NCI-H2029 treated with DMSO at 0.1 percent for 48 hours (cell line): ENCODE data around the gene ABHD18.
"Not testable (repeated sequence)": the region's sequence is repeated elsewhere in the genome, so short reads cannot be mapped to it uniquely, and the experiment has no call there.

ENCODE experiments used
- DNase-seq: peaks from one replicate; lab custom pipeline; 2025; lab: John Stamatoyannopoulos, UW

Gene ABHD18

DNA sequence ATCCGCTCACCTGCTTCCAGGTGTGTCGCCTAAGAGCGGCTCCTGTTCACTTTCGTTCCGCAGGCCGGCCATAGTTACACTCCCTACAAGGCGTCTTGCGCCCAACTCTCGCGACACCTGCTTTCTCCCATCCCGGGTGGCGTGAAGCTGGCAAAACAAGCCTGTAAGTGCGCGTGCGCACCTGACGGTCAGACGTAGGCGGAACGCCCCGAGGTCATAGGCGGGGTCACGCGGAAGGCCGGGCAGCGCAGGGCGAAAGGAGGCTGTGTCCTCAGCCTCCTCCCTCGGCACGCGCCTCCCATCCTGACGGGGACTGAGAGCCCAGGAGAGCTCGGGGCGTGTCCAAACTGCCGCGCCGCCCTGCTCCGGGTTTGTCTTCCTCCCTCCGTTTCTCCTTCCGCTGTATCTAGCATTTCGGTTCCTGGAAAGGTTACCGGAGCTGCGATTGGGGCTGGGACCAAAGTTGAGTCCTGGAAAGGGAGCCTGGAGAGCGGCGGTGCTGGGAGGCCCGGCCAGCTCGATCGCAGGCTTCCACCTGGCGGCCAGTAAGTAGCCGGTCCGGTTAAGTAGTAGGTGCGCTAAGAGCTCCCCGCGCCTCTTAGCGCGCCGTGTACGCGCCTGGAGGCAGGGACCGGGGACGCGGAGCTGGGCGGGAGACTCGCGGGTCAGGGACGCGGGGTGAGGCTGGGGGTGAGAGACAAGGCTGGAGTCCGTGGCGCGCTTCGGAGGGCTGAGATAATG, at the start of gene ABHD18, which contains the start of gene MFSD8:
ABHD18 (plus strand) TSS at position 345 of the 741 bp plus-strand sequence. CDS start 17,550 bp downstream, outside the sequence.
MFSD8 (minus strand) TSS at position 112 of the 741 bp plus-strand sequence; CDS start at position 72, 40 bp downstream.
- DNase-seq: peak; percentile 84

DNA sequence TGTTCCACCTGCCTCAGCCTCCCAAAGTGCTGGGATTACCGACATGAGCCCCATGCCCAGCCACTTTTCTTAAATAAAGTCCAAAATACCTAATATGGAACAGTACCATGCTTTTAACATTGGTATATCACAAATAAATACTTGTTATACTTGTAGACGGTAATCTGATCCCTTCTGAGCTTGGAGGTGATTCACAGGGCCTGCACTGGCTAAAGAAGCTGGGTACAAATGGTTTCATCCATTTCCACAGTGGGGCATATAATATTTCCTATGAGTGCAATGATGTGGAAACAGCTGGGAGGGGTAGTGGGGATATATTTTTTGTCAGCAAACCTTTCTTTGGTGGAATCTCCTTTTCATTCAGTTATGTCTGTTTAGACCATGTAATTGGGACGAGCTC, 48.7 kb upstream of the ABHD18 start:
- no peak for DNase-seq

DNA sequence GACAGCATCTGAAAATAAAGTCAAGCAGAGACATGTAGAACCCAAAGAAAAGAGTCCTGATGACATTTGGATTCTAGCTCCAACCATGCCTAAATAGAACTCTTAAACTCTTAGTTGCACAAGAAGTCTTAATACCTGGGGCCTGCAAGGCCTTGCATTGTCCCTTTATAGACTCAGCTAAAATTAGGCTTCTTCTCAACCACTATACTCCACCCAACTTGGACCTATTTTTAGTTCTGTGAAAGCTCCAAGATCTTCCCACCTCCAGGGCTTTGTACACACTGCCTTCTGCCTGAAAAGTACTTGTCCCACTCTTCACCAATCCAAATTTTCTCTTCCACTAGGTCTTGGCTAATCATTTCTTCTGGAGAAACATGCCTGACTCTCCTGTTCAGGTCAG, 48.1 kb upstream of the ABHD18 start:
- no peak for DNase-seq

DNA sequence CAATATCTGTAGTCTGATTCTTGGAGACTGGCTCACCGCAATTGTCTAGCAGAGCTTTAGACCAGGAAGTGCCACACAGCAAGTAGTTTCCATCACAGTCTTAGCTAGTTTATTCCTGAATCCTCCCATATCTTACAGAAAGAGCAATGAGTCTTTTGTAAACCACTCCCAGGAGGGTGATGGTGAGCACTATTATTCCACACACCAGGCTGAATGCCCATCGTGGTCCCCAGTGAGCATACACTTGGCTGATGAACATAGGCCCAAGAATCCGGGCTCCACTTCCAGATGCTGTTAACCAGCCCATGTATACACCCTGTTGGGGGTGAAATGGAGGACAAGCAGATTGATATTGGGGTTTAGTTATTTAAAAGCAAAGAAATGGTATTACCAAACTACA, 44.7 kb upstream of the ABHD18 start:
- no peak for DNase-seq

DNA sequence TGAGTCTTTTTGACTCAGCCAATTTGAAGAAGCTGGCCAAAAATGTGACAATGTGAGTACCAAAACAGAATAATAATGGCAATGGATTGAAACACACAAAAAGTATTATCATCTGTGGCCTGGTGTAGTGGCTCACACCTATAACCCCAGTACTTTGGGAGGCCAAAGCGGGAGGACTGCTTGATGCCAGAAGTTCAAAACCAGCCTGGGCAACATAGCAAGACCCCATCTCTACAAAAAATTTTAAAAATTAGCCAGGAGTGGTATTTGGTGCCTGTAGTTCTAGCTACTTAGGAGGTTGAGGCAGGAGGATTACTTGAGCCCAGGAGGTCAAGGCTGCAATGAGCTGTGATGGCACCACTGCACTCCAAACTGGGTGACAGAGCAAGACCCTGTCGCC, 43.0 kb upstream of the ABHD18 start:
- no peak for DNase-seq

DNA sequence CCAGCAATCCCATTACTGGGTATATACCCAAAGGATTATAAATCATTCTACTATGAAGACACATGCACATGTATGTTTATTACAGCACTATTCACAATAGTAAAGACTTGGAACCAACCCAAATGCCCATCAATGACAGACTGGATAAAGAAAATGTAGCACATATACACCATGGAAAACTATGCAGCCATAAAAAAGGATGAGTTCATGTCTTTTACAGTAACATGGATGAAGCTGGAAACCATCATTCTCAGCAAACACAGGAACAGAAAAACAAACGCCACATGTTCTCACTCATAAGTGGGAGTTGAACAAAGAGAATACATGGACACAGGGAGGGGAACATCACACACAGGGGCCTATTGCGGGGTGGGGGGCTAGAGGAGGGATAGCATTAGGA, 39.5 kb upstream of the ABHD18 start:
- DNase-seq: not testable (repeated sequence)

DNA sequence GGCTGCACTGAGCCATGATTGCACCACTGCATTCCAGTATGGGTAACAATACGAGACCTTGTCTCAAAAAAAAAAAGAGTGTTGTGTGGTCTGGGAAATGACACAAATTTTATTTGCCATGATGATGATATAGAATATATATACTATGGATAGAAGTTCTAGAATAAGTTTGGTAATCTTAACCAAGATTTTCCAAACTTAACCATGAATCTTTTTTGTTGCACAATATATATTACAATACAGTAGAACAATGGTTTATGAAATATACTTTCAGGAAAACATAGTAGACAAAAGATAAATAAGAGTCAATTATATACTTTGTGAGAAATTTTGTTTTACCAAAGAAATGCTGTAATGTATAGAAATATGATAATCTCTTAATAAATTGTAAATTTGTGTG, 35.0 kb upstream of the ABHD18 start:
- no peak for DNase-seq

DNA sequence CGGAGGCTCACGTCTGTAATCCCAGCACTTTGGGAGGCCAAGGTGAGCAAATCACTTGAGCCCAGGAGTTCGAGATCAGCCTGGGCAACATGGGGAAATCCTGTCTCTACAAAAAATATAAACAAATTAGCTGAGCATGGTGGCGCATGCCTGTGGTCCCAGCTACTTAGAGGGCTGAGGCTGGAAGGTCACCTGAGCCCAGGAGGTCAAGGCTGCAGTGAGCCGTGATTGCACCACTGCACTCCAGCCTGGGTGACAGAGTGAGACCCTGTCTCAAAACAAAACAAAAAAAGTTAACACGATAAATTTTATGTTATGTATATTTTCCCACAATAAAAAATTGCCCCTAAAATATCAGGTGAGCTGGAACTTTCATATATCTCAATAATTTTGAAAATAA, 33.4 kb upstream of the ABHD18 start:
- not testable (repeated sequence) for DNase-seq

DNA sequence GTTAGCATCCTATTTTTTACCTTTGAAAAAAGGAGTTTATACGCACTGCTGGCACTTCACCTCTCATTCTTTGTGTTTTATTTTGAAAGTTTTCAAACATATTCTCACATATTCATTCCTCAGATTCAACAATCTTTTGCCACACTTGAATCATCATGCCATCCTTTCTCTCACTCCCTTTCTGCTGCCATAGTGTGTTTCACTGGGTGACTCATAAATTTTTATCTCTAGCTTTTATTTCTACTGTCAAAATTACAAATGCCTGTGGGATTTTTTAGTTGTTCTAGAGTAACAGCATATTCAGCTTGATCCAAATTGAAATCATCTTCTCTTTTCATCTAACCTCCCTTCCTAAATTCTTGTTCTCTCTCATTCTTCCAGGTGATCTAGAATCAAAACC, 28.2 kb upstream of the ABHD18 start:
- DNase-seq: no peak

DNA sequence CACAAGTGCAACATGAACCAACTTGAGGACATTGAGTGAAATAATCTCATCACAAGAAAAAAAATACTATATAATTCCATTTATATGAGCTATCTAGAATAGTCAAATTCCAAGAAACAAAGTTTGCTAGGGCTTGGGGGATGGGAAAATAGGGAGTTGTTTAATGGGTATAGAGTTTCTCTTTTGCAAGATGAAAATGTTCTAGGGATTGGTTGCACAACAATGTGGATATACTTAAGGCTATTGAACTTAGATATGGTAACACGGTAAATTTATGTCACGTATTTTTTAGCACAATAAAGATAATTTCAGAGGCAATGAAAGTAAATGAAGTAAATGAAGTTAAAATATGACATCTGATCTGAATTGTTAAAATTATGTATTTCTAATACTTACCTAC, 8.1 kb upstream of the ABHD18 start:
- DNase-seq: no peak

DNA sequence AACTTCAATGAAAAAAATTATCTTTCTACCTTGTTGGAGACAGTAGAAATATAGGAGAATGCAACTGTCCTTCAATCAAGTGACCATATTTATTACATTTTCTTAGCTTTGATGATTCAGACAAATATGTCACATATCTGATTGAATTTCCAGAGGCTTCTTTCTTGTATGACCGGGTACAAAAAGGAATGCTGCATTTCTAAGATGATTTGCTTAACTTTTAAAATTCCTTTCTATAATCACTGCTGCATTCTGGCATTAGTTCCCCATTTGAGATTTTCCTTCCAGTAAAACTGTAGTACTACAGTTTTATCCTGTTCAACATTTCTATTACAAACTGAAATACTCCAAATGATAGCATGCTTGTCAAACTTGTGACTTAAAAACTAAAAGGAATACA, 5.4 kb upstream of the ABHD18 start:
- no peak for DNase-seq

DNA sequence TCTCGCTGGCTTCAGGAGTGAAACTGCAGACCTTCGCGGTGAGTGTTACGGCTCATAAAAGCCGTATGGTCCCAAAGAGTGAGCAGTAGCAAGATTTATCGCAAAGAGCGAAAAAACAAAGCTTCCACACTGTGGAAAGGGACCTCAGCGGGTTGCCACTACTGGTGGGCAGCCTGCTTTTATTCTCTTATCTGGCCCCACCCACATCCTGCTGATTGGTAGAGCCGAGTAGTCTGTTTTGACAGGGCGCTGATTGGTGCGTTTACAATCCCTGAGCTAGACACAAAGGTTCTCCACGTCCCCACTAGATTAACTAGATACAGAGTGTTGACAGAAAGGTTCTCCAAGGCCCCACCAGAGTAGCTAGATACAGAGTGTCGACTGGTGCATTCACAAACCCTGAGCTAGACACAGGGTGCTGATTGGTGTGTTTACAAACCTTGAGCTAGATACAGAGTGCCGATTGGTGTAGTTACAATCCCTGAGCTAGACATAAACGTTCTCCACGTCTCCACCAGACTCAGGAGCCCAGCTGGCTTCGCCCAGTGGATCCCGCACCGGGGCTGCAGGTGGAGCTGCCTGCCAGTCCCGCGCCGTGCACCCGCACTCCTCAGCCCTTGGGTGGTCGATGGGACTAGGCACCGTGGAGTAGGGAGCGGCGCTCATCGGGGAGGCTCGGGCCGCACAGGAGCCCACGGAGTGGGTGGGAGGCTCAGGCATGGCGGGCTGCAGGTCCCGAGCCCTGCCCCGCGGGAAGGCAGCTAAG, 1.4 kb upstream of the ABHD18 start:
- DNase-seq: not testable (repeated sequence)

DNA sequence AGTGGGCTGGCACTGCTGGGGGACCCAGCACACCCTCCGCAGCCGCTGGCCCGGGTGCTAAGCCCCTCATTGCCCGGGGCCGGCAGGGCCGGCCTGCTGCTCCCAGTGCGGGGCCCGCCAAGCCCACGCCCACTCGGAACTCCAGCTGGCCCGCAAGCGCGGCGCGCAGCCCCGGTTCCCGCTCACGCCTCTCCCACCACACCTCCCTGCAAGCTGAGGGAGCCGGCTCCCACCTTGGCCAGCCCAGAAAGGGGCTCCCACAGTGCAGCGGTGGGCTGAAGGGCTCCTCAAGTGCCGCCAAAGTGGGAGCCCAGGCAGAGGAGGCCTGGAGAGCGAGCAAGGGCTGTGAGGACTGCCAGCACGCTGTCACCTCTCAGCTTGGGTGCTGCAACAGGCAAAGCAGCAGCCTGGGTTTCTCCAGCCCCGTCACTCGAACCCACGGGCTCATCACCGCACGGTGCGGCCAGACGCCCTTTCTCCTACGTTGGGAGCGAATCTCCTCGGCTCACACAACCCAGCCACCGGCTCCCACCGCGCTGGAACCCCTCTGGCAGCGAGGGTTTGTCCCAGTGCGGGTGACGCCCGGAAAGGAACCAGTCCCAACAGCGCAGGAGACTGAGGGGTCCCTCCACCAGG, 662 bp upstream of the ABHD18 start:
- not testable (repeated sequence) for DNase-seq

DNA sequence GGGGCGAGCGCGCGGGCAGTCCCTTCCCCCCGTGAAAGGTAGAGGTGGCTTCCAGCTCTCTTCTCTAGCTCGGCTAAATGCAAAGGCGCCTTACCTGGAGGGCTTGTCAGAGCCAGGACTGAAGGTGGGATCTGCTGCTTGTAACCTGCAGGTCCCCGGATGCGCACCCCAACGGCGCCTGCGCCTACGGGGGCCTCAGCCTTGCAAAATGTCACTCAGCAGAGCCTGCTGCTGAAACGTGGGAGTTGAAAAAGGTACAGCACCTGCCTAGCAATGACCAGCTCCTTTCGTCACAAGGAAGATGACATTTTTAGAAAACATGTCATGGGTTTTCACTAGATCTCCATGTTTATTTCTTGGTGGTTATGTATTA, 583 bp downstream of the ABHD18 start:
- DNase-seq: peak; percentile 34

DNA sequence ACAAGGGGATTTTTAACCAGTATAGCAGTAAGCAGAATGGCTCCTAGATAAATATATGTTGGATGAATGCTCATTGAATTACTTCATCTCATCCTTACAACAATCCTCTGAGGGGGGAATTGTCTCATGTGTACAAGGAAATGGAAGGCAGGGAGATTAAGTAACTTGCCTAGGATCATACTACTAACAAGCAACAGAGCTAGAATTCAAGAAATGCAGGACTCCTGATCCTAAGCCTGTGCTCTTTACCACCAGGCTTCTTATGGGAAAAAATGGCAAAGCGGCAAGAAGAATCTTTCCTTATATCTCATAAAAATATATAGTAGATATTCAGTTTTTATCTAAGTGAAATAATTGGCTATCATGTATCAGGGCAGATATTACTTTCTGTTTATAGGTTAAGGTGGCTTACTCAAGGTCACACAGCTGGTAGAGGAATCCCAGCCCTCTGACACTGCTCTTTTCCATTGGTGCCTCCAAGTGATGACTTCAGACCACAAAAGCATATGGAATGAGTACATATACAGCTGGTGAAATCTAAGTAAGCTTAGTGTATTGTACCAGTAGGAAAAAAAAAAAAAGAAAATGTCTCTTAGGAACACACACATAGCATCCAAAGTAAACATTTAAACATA, 2.1 kb downstream of the ABHD18 start:
- peak; percentile 11 for DNase-seq

DNA sequence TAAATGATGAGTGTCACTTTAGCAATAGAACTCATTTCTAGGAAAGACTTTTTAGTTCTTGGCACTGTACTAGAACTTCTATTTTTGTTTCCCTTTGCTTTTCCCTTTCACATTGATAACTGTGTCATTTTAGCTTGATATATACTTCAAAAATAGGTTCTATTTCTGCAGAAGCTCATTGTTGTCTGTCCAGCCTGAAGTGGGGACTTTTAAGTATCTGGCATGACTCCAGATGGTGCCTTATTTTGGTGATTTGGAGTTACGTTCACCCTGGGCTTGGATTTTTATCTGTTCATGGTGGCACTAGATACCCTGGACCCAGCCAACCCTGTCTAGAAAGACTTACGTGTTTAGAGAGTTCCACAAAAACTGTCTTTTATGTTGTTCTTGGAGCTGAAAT, 3.4 kb downstream of the ABHD18 start:
- DNase-seq: peak; percentile 5

DNA sequence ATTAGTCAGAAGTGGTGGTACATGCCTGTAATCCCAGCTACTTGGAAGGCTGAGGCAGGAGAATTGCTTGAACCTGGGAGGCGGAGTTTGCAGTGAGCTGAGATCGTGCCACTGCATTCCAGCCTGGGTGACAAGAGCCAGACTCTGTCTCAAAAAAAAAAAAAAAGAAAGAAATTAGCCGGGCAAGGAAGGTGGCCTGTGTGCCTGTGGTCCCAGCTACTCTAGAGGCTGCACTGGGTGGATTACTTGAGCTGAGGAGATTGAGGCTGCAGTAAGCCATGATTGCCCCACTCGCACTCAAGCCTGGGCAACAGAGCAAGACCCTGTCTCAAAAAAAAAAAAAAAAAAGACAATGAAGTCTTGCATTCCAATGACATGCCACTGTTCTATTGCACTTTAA, 5.7 kb downstream of the ABHD18 start:
- DNase-seq: not testable (repeated sequence)

DNA sequence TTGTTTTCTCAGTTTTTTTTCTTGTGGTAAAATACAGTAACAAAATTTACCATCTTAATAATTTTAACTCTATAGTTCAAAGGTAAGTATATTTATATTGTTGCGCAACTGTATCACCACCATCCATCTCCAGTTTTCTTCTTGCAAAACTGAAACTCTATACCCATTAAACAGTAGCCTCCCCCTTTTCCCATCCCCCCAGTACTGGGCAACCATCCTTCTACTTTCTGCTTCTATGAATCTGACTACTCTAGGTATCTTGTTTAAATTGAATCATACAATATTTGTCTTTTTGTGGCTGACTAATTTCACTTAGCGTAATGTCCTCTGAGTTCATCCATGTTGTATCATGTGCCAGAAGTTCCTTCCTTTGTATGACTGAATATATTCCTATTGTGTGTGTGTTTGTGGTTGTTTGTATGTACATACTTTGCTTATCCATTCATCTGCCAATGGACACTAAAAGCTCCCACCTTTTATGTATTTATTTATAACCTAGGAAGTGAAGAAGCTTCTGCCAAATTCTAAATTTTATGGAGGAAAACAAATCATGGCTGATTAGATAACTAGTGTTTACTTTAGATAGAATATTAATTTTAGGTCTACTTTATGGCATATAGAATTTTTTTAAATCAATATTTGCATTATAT, 10.0 kb downstream of the ABHD18 start:
- peak; percentile 25 for DNase-seq

DNA sequence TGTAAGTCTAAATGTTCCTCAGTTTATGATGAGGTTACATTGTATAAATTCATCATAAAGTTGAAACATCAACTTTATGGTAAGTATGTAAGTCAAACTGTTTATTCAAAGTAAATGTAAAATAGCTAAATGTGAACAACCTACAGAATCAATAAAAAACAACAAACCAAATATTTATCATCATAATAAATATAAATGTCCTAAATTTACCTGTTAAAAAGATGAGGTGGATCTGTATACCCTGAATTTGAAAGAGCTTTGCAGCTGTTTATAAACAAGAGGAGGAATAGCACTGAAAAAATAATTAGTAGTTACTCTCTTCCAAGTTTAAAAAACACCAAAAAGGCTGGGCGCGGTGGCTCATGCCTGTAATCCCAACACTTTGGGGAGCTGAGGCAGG, 13.7 kb downstream of the ABHD18 start:
- DNase-seq: no peak

DNA sequence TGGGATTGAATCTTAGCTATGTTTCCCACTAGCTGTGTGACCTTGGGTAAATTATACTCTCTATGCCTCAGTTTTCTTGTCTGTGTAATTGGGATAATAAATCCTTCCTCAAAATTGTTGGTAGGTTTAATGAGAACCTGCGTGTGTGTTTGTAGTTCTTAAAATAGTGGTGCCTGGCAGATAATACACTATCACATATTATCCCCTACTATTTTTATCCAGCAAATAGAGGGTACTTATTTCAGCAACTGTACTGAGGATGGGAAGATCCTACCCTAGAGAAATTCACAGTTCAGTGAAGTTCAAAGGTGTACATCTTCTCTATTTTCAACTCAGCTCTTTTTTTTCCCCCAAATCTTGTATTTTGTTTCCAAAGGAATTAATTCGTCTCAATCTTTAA, 17.2 kb downstream of the ABHD18 start:
- DNase-seq: no peak

DNA sequence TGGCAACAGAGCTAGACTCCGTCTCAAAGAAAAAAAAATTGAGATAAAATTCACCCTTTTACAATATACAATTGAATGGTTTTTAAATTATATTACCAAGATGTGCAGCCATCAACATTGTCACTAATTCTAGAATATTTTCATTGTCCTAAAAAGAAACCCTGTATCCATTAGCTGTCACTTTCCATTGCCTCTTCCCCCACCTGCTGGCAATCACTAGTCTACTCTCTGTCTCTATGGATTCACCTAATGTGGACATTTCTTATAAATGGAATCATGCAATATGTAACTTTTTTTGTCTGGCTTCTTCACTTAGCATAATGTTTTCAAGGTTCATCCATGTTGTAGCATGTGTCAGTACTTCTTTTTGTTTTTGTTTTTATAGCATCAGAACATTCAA, 20.8 kb downstream of the ABHD18 start:
- no peak for DNase-seq

DNA sequence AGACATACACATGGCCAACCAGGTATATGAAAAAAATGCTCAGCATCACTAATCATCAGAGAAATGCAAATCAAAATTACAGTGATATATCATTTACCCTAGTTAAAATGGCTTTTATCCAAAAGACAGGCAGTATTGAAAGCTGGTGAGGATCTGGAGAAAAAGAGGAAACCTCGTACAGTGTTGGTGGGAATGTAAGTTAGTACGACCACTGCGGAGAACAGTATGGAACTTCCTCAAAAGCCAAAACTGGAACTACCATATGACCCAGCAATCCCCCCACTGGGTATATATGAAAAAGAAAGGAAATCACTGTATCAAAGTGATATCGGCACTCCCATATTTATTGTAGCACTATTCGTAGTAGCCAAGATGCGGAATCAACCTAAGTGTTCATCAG, 23.4 kb downstream of the ABHD18 start:
- no peak for DNase-seq
